Measurements from ENCODE around the gene NUDT14. TPM values are rescaled to one million over a fixed set of nuclear protein-coding genes. Genes with fewer than 3 reads are reported as not detected.
A peak's percentile ranks its signal among the peaks of the same experiment; 100 is the strongest.

Gene NUDT14
- 17.7 and 26.9 TPM in 2 replicates for total RNA-seq

DNA sequence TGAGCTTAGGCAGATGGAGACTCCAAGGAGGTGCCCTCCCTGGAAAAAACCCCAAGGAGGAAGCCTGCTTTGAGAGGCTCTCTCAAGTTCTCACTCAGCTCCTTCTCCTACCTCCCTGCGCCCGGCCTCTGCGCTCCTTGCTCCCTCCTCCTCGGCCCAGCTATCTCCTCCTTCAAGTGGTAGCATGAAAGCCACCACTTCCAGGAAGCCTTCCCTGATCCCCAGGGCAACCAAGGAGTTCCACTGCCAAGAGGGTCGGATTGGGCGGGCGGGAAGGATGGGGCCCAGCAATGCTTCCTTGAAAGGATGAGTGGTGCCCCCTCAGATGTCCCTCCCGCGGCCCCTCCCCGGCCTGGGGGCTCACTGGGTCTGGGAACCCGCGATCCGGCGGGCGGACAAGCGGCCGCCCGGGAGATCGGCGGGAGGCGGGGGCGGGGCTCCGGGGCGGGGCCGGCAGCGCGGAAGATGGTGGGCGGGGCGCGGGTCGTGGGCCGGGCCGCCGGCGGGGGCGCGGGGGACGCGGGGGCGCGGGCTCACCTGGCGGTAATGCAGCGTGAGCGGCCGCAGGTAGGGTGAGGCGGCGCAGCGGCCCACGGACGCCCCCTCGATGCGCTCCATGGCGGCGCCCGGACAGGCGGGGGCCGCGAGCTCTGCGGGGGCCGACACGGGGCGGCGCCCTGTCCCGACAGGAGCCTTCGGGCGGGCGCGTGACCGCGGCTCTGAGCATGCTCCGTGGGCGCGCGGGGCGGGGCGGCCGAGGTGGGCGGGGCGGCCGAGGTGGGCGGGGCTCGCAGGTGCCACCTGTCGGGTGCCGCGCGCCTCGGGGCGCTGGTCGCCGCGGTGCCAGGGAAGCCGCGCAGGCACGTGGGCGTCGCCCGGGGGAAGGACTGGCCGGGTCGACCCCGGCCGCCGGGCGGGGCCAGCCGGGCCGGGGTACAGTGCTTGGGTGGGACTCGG, at the start of gene NUDT14:
TSS of gene NUDT14 (minus strand) at position 721 of the 957 bp plus-strand sequence. CDS start at position 618, 103 bp downstream.
- DNase-seq (ENCODE audit: low read depth): no peak

GRCh38 chr14:105229099-105229655, 48.1 kb upstream of the NUDT14 start:
- DNase-seq (ENCODE audit: low read depth): no peak

DNA sequence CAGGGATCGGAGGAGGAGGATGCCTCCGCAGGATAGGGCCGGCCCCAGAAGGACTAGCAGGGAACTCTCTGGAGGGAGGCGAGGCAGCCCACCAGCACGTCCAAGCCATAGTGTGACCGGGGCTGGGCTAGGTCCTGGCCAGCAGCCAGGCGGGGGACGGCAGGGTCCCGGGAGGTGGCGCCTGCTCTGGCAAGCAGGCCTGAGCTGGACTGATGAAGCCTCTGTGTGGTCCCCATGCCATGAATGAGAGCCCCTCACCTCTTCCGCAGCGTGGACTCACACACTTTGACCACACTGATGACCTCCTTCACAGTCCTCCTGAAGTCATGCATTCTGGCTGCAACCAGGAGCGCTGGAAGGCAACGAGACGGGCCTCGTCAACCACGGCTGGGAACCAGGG, 47.5 kb upstream of the NUDT14 start:
- DNase-seq (ENCODE audit: low read depth): no peak

- DNase-seq (ENCODE audit: low read depth): no peak
Measured at GRCh38 chr14:105227346-105227745, 46.2 kb upstream of the NUDT14 start.

DNA sequence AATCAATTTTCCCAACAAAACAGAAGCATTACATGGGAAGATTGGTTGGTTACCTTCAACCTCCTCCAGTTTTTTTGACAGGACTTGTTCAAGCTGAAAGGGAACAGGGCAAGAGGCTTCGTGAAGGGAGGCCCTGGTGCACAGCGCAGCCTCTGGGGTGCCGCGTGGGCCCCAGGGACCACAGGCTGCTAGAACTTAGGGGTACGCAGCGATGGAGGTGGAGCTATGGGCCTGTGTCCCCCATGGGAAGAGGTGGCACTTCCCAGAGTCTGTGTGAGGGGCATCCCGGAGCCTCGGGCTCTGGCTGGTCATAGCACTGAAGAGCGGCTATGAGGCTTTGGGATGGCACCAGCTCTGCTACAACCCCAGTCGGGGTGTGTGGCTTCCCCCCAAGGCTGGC, 45.1 kb upstream of the NUDT14 start:
- no peak for DNase-seq (ENCODE audit: low read depth)

DNA sequence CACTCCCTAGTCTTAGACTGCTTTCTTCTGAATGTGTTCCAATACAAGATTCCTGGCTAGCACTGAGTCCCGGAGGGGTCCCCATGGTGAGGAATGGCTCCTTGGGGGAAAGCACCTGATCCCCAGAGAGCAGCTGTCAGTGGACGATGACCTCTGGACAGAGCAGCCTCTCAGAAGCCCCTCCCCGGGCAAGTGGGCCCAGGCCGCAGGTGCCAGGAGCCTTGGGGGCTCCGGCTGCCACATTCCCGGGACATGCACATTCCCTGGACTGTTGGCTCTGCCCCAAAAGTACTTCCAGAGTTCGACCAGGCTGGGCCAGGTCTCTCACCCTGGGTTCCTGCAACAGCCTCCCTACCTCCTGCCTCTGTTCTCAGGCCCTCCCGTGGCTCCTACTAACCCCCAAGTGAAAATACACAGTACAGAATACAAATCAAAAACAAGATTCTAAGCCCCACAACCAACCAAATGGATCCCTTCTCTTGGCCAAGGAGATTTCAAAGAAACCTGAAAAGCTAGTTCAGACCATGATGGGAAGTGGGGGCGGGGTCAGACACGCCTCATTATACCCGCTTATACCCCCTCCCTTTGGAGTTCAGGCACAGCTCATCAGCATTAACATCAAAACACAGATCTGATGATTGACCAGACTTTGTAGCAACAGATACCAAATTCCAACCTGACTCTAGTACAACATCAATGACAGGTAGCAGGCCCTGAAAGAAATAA, 43.9 kb upstream of the NUDT14 start:
- no peak for DNase-seq (ENCODE audit: low read depth)

DNA sequence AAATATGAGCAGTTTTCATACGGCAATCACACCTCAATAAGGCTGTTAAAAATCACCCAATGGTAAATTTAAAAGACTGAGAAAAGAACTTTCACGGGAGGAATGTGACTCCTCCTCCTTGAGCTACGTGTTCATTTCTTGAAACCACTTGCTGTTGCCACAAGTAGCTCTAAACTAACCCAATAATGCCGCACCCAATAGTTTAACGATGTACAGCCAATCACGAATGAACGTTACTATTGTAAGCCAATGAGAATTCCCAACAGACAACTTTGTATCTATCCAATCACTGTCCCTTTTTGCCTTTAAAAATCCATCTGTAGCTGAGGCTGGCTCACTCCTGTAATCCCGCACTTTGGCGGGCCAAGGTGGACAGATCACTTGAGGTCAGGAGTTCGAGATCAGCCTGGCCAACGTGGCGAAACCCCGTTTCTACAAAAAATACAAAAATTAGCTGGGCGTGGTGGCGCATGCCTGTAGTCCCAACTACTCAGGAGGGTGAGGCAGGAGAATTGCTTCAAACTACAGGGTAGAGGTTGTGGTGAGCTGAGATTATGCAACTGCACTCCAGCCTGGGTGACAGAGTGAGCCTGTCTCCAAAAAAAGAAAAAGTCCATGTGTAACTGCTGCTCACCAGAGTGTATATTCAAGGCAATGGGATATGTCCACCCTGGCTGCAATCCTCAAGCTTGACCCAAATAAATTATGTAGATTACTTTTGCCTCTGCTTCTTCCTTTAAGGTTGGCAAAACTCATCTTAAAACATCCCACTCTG, 42.8 kb upstream of the NUDT14 start:
- peak; percentile 28 for DNase-seq (ENCODE audit: low read depth)

GRCh38 chr14:105223260-105223659, 42.1 kb upstream of the NUDT14 start:
- DNase-seq (ENCODE audit: low read depth): peak; percentile 78

DNA sequence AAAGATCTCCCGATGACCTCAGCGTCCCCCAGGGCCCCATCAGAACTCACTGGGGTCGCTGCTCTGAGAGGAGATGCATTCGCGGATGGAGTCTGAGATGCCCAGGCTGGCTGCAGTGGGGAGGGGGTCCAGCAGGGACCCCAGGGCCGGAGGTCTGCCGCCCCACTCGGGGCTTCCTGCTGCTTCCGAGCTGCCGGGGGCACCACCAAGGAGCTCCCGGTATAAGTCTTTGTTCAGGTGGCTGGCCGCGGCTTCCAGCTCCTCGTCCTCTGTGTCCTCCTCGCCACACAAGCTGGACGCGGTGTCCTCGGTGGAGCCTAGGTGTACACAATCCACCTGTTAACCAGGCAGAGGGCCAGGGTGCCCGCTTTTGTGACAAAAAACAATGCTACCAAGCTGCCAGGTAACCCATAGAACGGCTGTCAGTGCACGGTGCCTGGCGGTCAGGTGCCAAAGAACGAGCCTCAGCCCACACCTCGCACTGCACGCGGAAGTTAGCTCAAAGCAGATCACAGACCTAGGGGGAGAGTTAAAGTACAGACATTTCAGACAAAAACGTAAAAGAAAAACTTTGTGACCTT, 40.6 kb upstream of the NUDT14 start:
- no peak for DNase-seq (ENCODE audit: low read depth)

GRCh38 chr14:105220699-105221597, 39.8 kb upstream of the NUDT14 start:
- no peak for DNase-seq (ENCODE audit: low read depth)

- DNase-seq (ENCODE audit: low read depth): no peak
Measured at GRCh38 chr14:105219753-105220152, 38.6 kb upstream of the NUDT14 start.

GRCh38 chr14:105219043-105219612, 38.0 kb upstream of the NUDT14 start:
- no peak for DNase-seq (ENCODE audit: low read depth)

DNA sequence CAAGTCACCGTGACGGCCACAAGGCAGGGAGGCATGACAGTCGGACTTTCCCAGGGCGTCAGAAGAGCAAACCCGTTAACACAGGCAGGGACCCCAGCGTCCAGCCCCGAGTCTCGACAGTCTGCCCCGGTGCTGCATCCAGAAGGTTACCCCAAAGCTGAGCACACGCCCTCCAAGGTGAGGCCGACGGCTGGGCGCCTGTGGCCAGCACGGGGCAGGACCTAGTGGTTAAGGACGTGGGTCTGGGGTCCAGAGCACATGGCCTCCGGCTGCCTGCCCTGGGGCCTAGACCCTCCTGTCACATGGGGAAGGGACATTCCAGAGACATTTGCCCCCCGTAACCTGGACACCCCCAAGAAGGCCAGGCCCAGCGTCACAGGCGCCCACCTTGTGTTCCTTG, 37.5 kb upstream of the NUDT14 start:
- no peak for DNase-seq (ENCODE audit: low read depth)

- DNase-seq (ENCODE audit: low read depth): no peak
Measured at GRCh38 chr14:105217774-105218173, 36.7 kb upstream of the NUDT14 start.

DNA sequence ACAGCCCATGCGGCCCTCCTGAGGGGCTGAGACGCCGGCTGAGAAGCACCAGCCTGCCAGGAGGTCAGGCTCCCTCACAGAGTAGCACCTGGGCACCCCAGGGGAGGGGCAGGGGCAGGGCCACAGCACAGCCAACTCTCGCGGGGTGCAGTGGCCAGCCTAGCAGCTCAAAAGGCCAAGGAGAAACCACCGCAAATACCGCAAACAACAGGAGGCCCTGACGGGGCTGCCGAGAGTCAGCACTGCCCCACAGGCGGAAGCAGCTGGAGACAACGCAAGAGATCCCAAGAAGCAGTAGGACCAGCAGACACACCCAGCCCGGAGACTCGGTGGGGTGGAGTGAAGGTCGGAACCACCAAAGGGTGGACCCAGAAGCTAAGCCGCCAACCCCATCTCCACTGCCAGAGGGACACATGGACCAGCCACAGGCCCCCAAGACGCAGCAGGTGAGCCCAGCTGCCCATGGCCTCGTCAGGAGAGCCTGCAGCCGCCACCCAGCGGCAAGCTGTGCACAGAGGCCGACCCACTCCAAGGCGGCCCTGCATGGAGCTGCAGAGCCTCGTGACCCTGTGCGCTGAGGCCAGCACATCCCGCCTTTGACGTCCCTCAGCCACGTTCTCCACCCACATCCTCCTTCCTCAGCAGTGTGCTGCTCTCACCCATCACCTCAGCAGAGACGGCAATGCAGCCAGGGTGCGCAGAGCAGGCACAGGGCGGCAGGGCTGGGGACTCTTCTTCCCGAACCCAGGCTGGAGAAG, 35.6 kb upstream of the NUDT14 start:
- DNase-seq (ENCODE audit: low read depth): no peak

DNA sequence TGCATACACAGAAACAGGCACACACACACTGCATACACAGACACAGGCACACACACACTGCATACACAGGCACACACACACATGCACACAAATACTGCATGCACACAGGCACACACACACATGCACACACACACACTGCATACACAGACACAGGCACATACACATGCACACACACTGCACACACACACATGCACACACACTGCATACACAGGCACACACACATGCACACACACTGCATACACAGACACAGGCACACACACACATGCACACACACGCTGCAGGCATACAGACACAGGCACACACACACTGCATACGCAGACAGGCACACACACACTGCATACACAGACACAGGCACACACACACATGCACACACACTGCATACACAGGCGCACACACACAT, 34.5 kb upstream of the NUDT14 start:
- DNase-seq (ENCODE audit: low read depth): no peak

GRCh38 chr14:105214324-105214915, 33.3 kb upstream of the NUDT14 start:
- no peak for DNase-seq (ENCODE audit: low read depth)

- no peak for DNase-seq (ENCODE audit: low read depth)
Measured at GRCh38 chr14:105213361-105213760, 32.2 kb upstream of the NUDT14 start.
